GM23248 (cell line): Measurements from ENCODE around the gene BHLHA15. TPM values are rescaled to one million over a fixed set of nuclear protein-coding genes. Genes with fewer than 3 reads are reported as not detected.

Source experiments
- DNase-seq: peaks from one replicate; pipeline ENCODE4 v3.0.0-alpha.2; 2015
- H2AFZ ChIP-seq: fragments of 200-600 bp; sonication (generic); 2 replicates; pipeline ENCODE4 v1.6.1; 2016; ENCODE audit warnings: antibody characterized with exemption
- H3F3A ChIP-seq: fragments of 200-600 bp; sonication (generic); 2 replicates; pipeline ENCODE4 v1.6.1; 2016; ENCODE audit warnings: mild to moderate bottlenecking, antibody characterized with exemption, mixed run types; ENCODE audit not compliant: insufficient read depth
- H3K27ac ChIP-seq: fragments of 200-600 bp; sonication (generic); 2 replicates; pipeline ENCODE4 v1.5.1; 2016; ENCODE audit warnings: mild to moderate bottlenecking
- H3K27me3 ChIP-seq: fragments of 200-600 bp; sonication (generic); replicated peaks from 2 replicates; pipeline ENCODE4 v1.6.1; 2016; ENCODE audit warnings: mild to moderate bottlenecking; ENCODE audit not compliant: insufficient read depth
- H3K36me3 ChIP-seq: fragments of 200-600 bp; sonication (generic); 2 replicates; pipeline ENCODE4 v1.6.1; 2016; ENCODE audit warnings: low read depth, mild to moderate bottlenecking
- H3K4me1 ChIP-seq: fragments of 200-600 bp; sonication (generic); 2 replicates; pipeline ENCODE4 v1.6.1; 2016; ENCODE audit warnings: mild to moderate bottlenecking; ENCODE audit not compliant: insufficient read depth
- H3K4me2 ChIP-seq: fragments of 200-600 bp; sonication (generic); one replicate; pipeline ENCODE4 v1.6.1; 2016; ENCODE audit warnings: mild to moderate bottlenecking; ENCODE audit not compliant: unreplicated experiment
- H3K4me3 ChIP-seq: fragments of 200-600 bp; sonication (generic); 2 replicates; pipeline ENCODE4 v1.5.1; 2016; ENCODE audit warnings: mild to moderate bottlenecking
- H3K79me2 ChIP-seq: fragments of 200-600 bp; sonication (generic); 2 replicates; pipeline ENCODE4 v1.6.1; 2016; ENCODE audit warnings: mild to moderate bottlenecking; ENCODE audit not compliant: insufficient read depth
- H3K9ac ChIP-seq: fragments of 200-600 bp; sonication (generic); 2 replicates; pipeline ENCODE4 v1.6.1; 2016; ENCODE audit warnings: mild to moderate bottlenecking
- H3K9me2 ChIP-seq: fragments of 200-600 bp; sonication (generic); 2 replicates; pipeline ENCODE4 v1.6.1; 2016; ENCODE audit warnings: mixed run types, mild to moderate bottlenecking, moderate library complexity; ENCODE audit not compliant: insufficient read depth
- H3K9me3 ChIP-seq: fragments of 200-600 bp; sonication (generic); one replicate; pipeline ENCODE4 v1.6.1; 2017; ENCODE audit warnings: low read depth
- H4K20me1 ChIP-seq: fragments of 200-600 bp; sonication (generic); 2 replicates; pipeline ENCODE4 v1.6.0; 2016; ENCODE audit not compliant: insufficient read depth
- EZH2 ChIP-seq: fragments of 200-600 bp; sonication (generic); IDR thresholded peaks from 2 replicates; pipeline ENCODE4 v1.6.1; 2018; ENCODE audit warnings: antibody characterized with exemption, mild to moderate bottlenecking; ENCODE audit not compliant: insufficient read depth, poor library complexity, severe bottlenecking
- EZH2phosphoT487 ChIP-seq: fragments of 200-600 bp; sonication (generic); IDR thresholded peaks from 2 replicates; pipeline ENCODE4 v1.6.1; 2018; ENCODE audit warnings: antibody characterized with exemption, moderate library complexity, mild to moderate bottlenecking, low read depth; ENCODE audit not compliant: insufficient read depth
- WGBS, 2 experiments: methylation state at CpG; one replicate each; pipeline ENCODE4 v1.1.6; 2015 to 2017; ENCODE audit warnings: low lambda C conversion rate in 2 of 2, low coverage in 1 of 2; ENCODE audit errors: missing lambda C conversion rate in 2 of 2; 5-methylcytosine and 5-hydroxymethylcytosine counted together
- in situ Hi-C: fragments of 300-500 bp; cut with MboI; formaldehyde crosslinking; loops from 2 replicates; pipeline ENCODE4 v1.15.0; 2020
- polyA plus RNA-seq: library from polyadenylated mRNA; unstranded; fragments of >200 nt; fragmentation: Nextera tagmentation; extraction: Ambion mirVana; gene quantifications from 2 replicates; pipeline ENCODE4 v1.2.1, GENCODE V29; 2016
- total RNA-seq: library from RNA; depleted of rRNA; stranded (reverse); fragments of >200 nt; shearing (Covaris generic); gene quantifications from 2 replicates; pipeline ENCODE4 v1.2.3, GENCODE V29; 2014

BHLHA15 gene
- total and polyA plus RNA-seq, 2 experiments from 2014 or later = not detected

GRCh38 chr7:98213888-98214810 is 2.9 kb downstream of the BHLHA15 start:
- Histone ChIP-seq H4K20me1 (no peaks in the 10 kb centered on the region), H3K4me2 (no peak overlapping the region), H3K9ac (no peak overlapping the region), H3K4me1 (no peaks in the 10 kb centered on the region), H3K4me3 (no peak overlapping the region), H3K27me3 (no peaks in the 10 kb centered on the region), H3F3A (peaks cover 8% of the 10 kb centered on the region; the same call in 1 of the 2 replicates), H3K9me3 (no peaks in the 10 kb centered on the region), H3K79me2 (no peaks in the 10 kb centered on the region), H3K9me2 (no peaks in the 10 kb centered on the region), H2AFZ (no peak overlapping the region), H3K27ac (no peak overlapping the region), H3K36me3 (no peaks in the 10 kb centered on the region)
- DNase-seq = no peak
- 71 to 73% methylated on average over 24 to 25 of the region's 25 CpGs for WGBS, 2 experiments
- in situ Hi-C loops = no loop called here
- no peak for TF ChIP-seq EZH2
- TF ChIP-seq EZH2phosphoT487 = no peak

DNA sequence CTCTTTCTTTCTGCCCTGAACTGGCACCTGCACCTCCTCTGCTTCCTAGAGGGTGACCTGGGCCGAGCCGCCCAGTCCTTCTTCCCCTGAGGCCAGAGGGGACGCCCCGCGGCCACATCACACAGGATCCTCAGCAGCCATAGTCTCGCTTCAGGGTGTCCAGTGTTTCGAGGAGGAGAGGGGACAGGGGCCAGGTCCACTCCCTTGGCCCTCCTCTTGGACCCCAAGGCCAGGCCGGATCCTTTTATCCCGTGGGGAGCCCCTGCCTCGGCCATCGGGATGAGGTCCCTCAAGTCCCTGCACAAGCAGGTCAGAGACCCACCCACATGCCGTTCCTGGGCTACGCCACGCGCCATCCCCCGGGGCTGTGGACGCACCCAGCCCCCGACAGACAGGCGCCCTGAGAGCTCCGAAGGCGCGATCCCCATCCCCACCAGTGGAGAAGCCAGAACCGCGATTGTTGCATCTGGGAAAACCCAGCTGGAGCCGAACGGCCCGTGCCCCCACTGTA is 3.6 kb downstream of the BHLHA15 start:
- no peak overlapping the region for H3K4me3 ChIP-seq
- no peak for TF ChIP-seq EZH2
- TF ChIP-seq EZH2phosphoT487 = no peak
- H3K4me1 ChIP-seq = no peaks in the 10 kb centered on the region
- H3K9me2 ChIP-seq = no peaks in the 10 kb centered on the region
- H3K9me3 ChIP-seq = no peaks in the 10 kb centered on the region
- no peaks in the 10 kb centered on the region for H3K79me2 ChIP-seq
- in situ Hi-C loops = no loop called here
- no peaks in the 10 kb centered on the region for H3K27me3 ChIP-seq
- H3K4me2 ChIP-seq = no peak overlapping the region
- H2AFZ ChIP-seq = no peak overlapping the region
- H3F3A ChIP-seq = peaks cover 10% of the 10 kb centered on the region; the same call in 1 of the 2 replicates
- DNase-seq = no peak
- no peaks in the 10 kb centered on the region for H4K20me1 ChIP-seq
- no peaks in the 10 kb centered on the region for H3K36me3 ChIP-seq
- H3K27ac ChIP-seq = no peak overlapping the region
- WGBS, 2 experiments = 94 to 95% methylated on average over 19 to 27 of the region's 27 CpGs
- no peak overlapping the region for H3K9ac ChIP-seq

DNA sequence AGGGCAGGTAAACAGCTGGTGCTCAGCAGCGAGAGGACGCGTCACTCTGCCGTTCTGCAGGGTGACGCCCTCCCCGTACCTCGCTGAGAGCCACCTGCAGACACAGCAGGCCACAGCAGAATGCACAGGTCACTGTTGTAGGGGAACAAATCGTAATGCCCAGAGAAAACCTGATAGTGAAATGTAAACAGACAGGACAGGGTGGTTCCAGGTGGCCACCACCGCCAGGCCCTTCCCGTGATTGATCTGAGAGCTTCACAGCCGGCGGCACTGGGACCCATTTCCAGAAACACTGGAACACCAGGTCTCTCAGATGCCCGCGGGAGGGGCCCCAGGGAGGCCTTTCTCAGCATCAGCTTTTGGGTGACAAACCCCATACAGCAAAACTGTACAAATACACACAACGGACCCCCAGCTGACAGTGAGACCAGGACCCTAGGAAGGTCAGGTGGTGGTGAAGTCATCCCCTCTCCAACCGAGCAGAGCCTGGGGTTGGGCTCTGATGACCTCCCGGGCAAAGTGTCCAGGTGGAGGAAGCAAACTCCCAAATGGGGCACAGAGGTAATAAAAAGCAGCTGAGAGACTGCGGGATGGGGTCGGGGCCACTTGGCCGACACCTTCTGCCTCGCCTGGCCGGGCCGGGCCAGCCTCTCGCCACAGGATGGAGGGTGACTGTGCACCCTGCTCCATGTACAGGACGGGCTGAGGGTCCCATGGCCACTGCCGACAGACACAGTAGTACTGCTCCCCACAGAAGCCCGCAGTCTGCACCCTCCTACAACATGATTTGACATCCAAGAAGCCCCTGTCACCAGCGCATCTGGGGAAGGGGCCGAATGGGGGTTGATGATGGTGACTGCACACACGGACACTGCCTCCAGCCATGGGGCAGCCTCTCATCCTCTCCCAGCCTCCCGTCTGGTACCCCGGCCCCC is 4.6 kb downstream of the BHLHA15 start:
- DNase-seq = no peak
- Histone ChIP-seq H3K4me3 (no peak overlapping the region), H4K20me1 (no peaks in the 10 kb centered on the region), H3K36me3 (no peaks in the 10 kb centered on the region), H3K9me2 (no peaks in the 10 kb centered on the region), H3K79me2 (no peaks in the 10 kb centered on the region), H3K4me2 (no peak overlapping the region), H3K9me3 (no peaks in the 10 kb centered on the region), H2AFZ (no peak overlapping the region), H3K4me1 (no peaks in the 10 kb centered on the region), H3K27me3 (no peaks in the 10 kb centered on the region), H3K9ac (no peak overlapping the region), H3K27ac (no peak overlapping the region), H3F3A (peaks cover 10% of the 10 kb centered on the region; the same call in 1 of the 2 replicates)
- WGBS, 2 experiments = 91 to 92% methylated on average over 32 of the region's 32 CpGs
- TF ChIP-seq EZH2 = no peak
- no peak for TF ChIP-seq EZH2phosphoT487
- in situ Hi-C loops = no loop called here

GRCh38 chr7:98216941-98217622 is 5.8 kb downstream of the BHLHA15 start:
- no peaks in the 10 kb centered on the region for H4K20me1 ChIP-seq

More at GRCh38 chr7:98216941-98217622, 5.8 kb downstream of the BHLHA15 start:
- Histone ChIP-seq H3K9me3 (no peaks in the 10 kb centered on the region), H3K9me2 (no peaks in the 10 kb centered on the region), H3F3A (peaks cover 10% of the 10 kb centered on the region; the same call in 1 of the 2 replicates), H3K9ac (no peak overlapping the region), H3K4me3 (no peak overlapping the region), H3K27me3 (no peaks in the 10 kb centered on the region), H3K4me2 (no peak overlapping the region), H3K27ac (no peak overlapping the region), H3K79me2 (no peaks in the 10 kb centered on the region), H2AFZ (no peak overlapping the region), H3K4me1 (no peaks in the 10 kb centered on the region), H3K36me3 (no peaks in the 10 kb centered on the region)
- TF ChIP-seq EZH2 (no peak), EZH2phosphoT487 (no peak)
- no peak for DNase-seq
- in situ Hi-C loops = no loop called here
- WGBS, 2 experiments = 87 to 89% methylated on average over 19 to 23 of the region's 24 CpGs
